Smooth muscle cell (in vitro differentiated cells): Measurements from ENCODE around the gene GMNC. TPM values are rescaled to one million over a fixed set of nuclear protein-coding genes. Genes with fewer than 3 reads are reported as not detected.

Experiments used
- DNase-seq: peaks from one replicate; lab custom pipeline; 2025; ENCODE audit not compliant: unreplicated experiment; lab: John Stamatoyannopoulos, UW
- H2AFZ ChIP-seq: fragments of 200-600 bp; sonication (generic); 2 replicates; pipeline ENCODE4 v1.6.0; 2016; ENCODE audit warnings: antibody characterized with exemption, low read depth, mild to moderate bottlenecking
- H3F3A ChIP-seq: fragments of 200-600 bp; sonication (generic); 2 replicates; pipeline ENCODE4 v1.6.0; 2017; ENCODE audit warnings: antibody characterized with exemption, low read depth
- H3K27ac ChIP-seq: fragments of 200-600 bp; sonication (generic); 2 replicates; pipeline ENCODE4 v1.5.1; 2016; ENCODE audit warnings: low read depth, mild to moderate bottlenecking
- H3K27me3 ChIP-seq: fragments of 200-600 bp; sonication (generic); 2 replicates; pipeline ENCODE4 v1.6.1; 2016; ENCODE audit warnings: low read depth, mild to moderate bottlenecking
- H3K36me3 ChIP-seq: fragments of 200-600 bp; sonication (generic); 2 replicates; pipeline ENCODE4 v1.5.1; 2016; ENCODE audit warnings: low read depth
- H3K4me1 ChIP-seq: fragments of 200-600 bp; sonication (generic); 2 replicates; pipeline ENCODE4 v1.5.1; 2016; ENCODE audit warnings: low read depth
- H3K4me2 ChIP-seq: fragments of 200-600 bp; sonication (generic); 2 replicates; pipeline ENCODE4 v1.6.0; 2016; ENCODE audit warnings: mild to moderate bottlenecking
- H3K4me3 ChIP-seq: fragments of 200-600 bp; sonication (generic); 2 replicates; pipeline ENCODE4 v1.5.1; 2016; ENCODE audit warnings: mild to moderate bottlenecking
- H3K79me2 ChIP-seq: fragments of 200-600 bp; sonication (generic); 2 replicates; pipeline ENCODE4 v1.6.0; 2016; ENCODE audit warnings: low read depth, mild to moderate bottlenecking
- H3K9ac ChIP-seq: fragments of 200-600 bp; sonication (generic); 2 replicates; pipeline ENCODE4 v1.6.0; 2016; ENCODE audit warnings: low read depth
- H3K9me3 ChIP-seq: fragments of 200-600 bp; sonication (generic); replicated peaks from 2 replicates; pipeline ENCODE4 v1.5.1; 2016; ENCODE audit warnings: low read depth
- H4K20me1 ChIP-seq: fragments of 200-600 bp; sonication (generic); 2 replicates; pipeline ENCODE4 v1.6.0; 2016; ENCODE audit warnings: low read depth
- CTCF ChIP-seq: fragments of 200-600 bp; sonication (generic); IDR thresholded peaks from 2 replicates; pipeline ENCODE4 v1.5.1; 2017; ENCODE audit warnings: borderline replicate concordance, mild to moderate bottlenecking, antibody characterized with exemption; ENCODE audit not compliant: insufficient read depth, poor library complexity, severe bottlenecking
- WGBS: methylation state at CpG from one replicate; pipeline ENCODE4 v1.1.7; 2016; ENCODE audit warnings: low lambda C conversion rate; 5-methylcytosine and 5-hydroxymethylcytosine counted together
- polyA plus RNA-seq: library from polyadenylated mRNA; unstranded; fragments of >200 nt; fragmentation: Nextera tagmentation; extraction: Ambion mirVana; gene quantifications from 2 replicates; pipeline ENCODE4 v1.2.1, GENCODE V29; 2016
- total RNA-seq: library from RNA; depleted of rRNA; stranded (reverse); fragments of >200 nt; gene quantifications from 2 replicates; pipeline ENCODE4 v1.2.3, GENCODE V29; 2014

GMNC gene
- total and polyA plus RNA-seq, 2 experiments from 2014 or later, result not detected

GRCh38 chr3:190847436-190847835 lies 15.1 kb downstream of the GMNC start:
- Histone ChIP-seq H3K9ac (no peak overlapping the region), H3K4me3 (no peak overlapping the region), H3K27me3 (no peaks in the 10 kb centered on the region), H3K4me1 (no peaks in the 10 kb centered on the region), H3K4me2 (no peak overlapping the region), H4K20me1 (no peaks in the 10 kb centered on the region), H3F3A (no peaks in the 10 kb centered on the region), H3K27ac (no peak overlapping the region), H3K9me3 (no peaks in the 10 kb centered on the region), H2AFZ (no peak overlapping the region), H3K36me3 (no peaks in the 10 kb centered on the region), H3K79me2 (no peaks in the 10 kb centered on the region)
- DNase-seq, result no peak
- no peak for TF ChIP-seq CTCF

DNA sequence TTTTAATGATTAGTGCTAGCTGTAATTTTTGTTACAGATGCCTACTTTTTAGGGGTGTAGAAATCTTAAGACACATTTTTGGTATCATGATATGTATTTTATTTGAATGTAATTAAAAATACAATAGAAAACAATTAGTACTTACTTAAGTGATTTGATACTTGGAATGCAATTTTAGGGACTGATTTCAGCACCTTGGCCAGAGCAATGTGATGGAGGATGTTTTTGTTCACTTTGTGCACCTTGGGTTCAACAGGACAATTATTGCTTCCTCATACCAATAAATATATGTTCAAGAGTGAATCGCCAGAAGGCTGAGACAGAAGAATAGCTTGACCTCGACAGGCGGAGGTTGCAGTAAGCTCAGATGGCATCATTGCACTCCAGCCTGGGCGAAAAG lies 22.3 kb downstream of the GMNC start:
- Histone ChIP-seq H3K27ac (no peak overlapping the region), H3K4me3 (no peak overlapping the region), H3F3A (no peaks in the 10 kb centered on the region), H3K27me3 (no peaks in the 10 kb centered on the region), H3K36me3 (no peaks in the 10 kb centered on the region), H4K20me1 (no peaks in the 10 kb centered on the region), H3K4me2 (no peak overlapping the region), H3K9me3 (no peaks in the 10 kb centered on the region), H3K79me2 (no peaks in the 10 kb centered on the region), H3K9ac (no peak overlapping the region), H3K4me1 (no peaks in the 10 kb centered on the region), H2AFZ (no peak overlapping the region)
- WGBS, result 77% methylated on average over 4 of the region's 4 CpGs
- no peak for DNase-seq
- no peak for TF ChIP-seq CTCF

GRCh38 chr3:190831225-190831624 lies 31.3 kb downstream of the GMNC start:
- no peaks in the 10 kb centered on the region for H4K20me1 ChIP-seq
- no peak overlapping the region for H3K4me3 ChIP-seq
- no peak overlapping the region for H2AFZ ChIP-seq
- TF ChIP-seq CTCF, result no peak
- H3K27me3 ChIP-seq, result peaks cover 12% of the 10 kb centered on the region
- no peaks in the 10 kb centered on the region for H3K36me3 ChIP-seq
- no peak for DNase-seq
- H3K79me2 ChIP-seq, result no peaks in the 10 kb centered on the region
- H3K27ac ChIP-seq, result no peak overlapping the region
- no peak overlapping the region for H3K4me2 ChIP-seq
- H3F3A ChIP-seq, result no peaks in the 10 kb centered on the region
- no peaks in the 10 kb centered on the region for H3K9me3 ChIP-seq
- 79% methylated on average over 7 of the region's 8 CpGs for WGBS
- no peaks in the 10 kb centered on the region for H3K4me1 ChIP-seq
- H3K9ac ChIP-seq, result no peak overlapping the region

DNA sequence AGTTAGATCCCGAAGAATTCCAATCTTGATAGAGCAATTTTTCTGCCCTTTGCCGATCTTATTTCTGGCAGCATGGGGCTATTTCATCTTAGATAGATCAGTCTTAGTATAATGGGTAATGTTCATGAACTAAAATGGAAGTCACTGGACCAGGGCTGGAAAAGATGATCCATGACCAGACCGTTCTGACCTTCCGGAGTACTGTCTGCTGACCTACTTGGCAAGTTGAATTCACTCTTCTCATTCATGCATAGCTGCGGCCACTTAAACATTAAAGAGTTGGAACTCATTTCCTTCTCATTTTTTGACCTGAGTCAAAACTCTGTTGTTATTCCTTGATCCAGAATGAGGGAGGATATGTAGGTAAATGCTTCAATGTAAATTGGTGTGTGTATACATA lies 32.5 kb downstream of the GMNC start:
- Histone ChIP-seq H3K27ac (no peak overlapping the region), H3K4me3 (no peak overlapping the region), H3F3A (no peaks in the 10 kb centered on the region), H2AFZ (no peak overlapping the region), H3K9ac (no peak overlapping the region), H3K27me3 (peaks cover 12% of the 10 kb centered on the region), H3K36me3 (no peaks in the 10 kb centered on the region), H3K79me2 (no peaks in the 10 kb centered on the region), H3K4me1 (peaks cover 3% of the 10 kb centered on the region), H4K20me1 (no peaks in the 10 kb centered on the region), H3K4me2 (no peak overlapping the region), H3K9me3 (no peaks in the 10 kb centered on the region)
- DNase-seq, result no peak
- 93% methylated on average over 5 of the region's 5 CpGs for WGBS
- no peak for TF ChIP-seq CTCF
